ENCODE results near the gene ADD2. TPM values are rescaled to one million over a fixed set of nuclear protein-coding genes. Genes with fewer than 3 reads are reported as not detected.

The ADD2 gene
- total and polyA plus RNA-seq, 2 experiments from 2014 or later, result 34.6 to 223 TPM

GRCh38 chr2:70756128-70756527 is 11.9 kb downstream of the ADD2 start:
- Mint-ChIP-seq H3K27ac (no peak overlapping the region), H3K27me3 (ENCODE audit: insufficient read depth, low read depth, poor library complexity) (peaks cover 3% of the 10 kb centered on the region), H3K36me3 (ENCODE audit: low read depth) (peaks cover 4% of the 10 kb centered on the region), H3K4me1 (peaks cover 51% of the 10 kb centered on the region), H3K9me3 (no peaks in the 10 kb centered on the region), H3K4me3 (no peak overlapping the region)
- H3K4me1 ChIP-seq (ENCODE audit: insufficient read depth), result peaks cover 65% of the 10 kb centered on the region
- no peaks in the 10 kb centered on the region for H3F3A ChIP-seq (replicated peaks; ENCODE audit: low read depth)
- H2AFZ ChIP-seq, result no peak overlapping the region
- no peaks in the 10 kb centered on the region for H3K36me3 ChIP-seq (ENCODE audit: insufficient read depth)
- H3K4me3 ChIP-seq, result no peak overlapping the region
- DNase-seq (ENCODE audit: low spot score) (no peak), ATAC-seq (no peak)
- H4K20me1 ChIP-seq (replicated peaks; ENCODE audit: insufficient read depth), result peaks cover 95% of the 10 kb centered on the region
- TF ChIP-seq ZNF114 (CRISPR knock-in tag; IDR thresholded peaks at IDR 0.05) (no peak), REST (IDR thresholded peaks at IDR 0.05; ENCODE audit: unreplicated experiment) (no peak), POLR2AphosphoS5 (IDR thresholded peaks at IDR 0.05; ENCODE audit: low read depth) (no peak), ZNF462 (CRISPR knock-in tag; IDR thresholded peaks at IDR 0.05) (no peak), CTCF (conservative IDR thresholded peaks at IDR 0.05; ENCODE audit: low read depth in 2 of 2) (no peak), NANOG (IDR thresholded peaks at IDR 0.05; ENCODE audit: borderline replicate concordance) (no peak), CREB1 (CRISPR knock-in tag; IDR thresholded peaks at IDR 0.05; ENCODE audit: low read depth) (no peak), EZH2phosphoT487 (IDR thresholded peaks at IDR 0.05; ENCODE audit: unreplicated experiment) (no peak), ZNF331 (CRISPR knock-in tag; IDR thresholded peaks at IDR 0.05; ENCODE audit: low read depth) (no peak), EZH2 (IDR thresholded peaks at IDR 0.05; ENCODE audit: low read depth, unreplicated experiment) (no peak)
- no peak overlapping the region for H3K4me2 ChIP-seq
- no peak overlapping the region for H3K27ac ChIP-seq (ENCODE audit: low read depth)
- no peaks in the 10 kb centered on the region for H3K27me3 ChIP-seq (ENCODE audit: insufficient read depth)
- 0 out of 2 replicates have a peak, but pooled peaks cover 3% of the 10 kb centered on the region for H3K9me2 ChIP-seq (ENCODE audit: insufficient read depth)
- H3K79me2 ChIP-seq (replicated peaks; ENCODE audit: insufficient read depth), result peaks cover 100% of the 10 kb centered on the region

All from GM23338 (cell line).